SK-N-SH treated with all-trans-retinoic acid at 6 μM for 48 hours (cell line): ENCODE data around the gene PHF5A.

Source experiments
- ATAC-seq: fragments of 200-7000 bp; cut with Tn5 transposase; 3 replicates; pipeline ENCODE4 v1.9.1; 2020; ENCODE audit warnings: mild to moderate bottlenecking, moderate library complexity
- ARNTL ChIP-seq: fragments of 450-650 bp; formaldehyde crosslinking; IDR thresholded peaks from 2 replicates; pipeline ENCODE4 v1.5.0; 2020; ENCODE audit warnings: low read depth, mild to moderate bottlenecking, moderate library complexity, borderline replicate concordance
- BACH2 ChIP-seq: fragments of 250-450 bp; sonication (Bioruptor Pico); IDR thresholded peaks from 2 replicates; pipeline ENCODE4 v1.9.0; 2021; ENCODE audit warnings: mild to moderate bottlenecking, borderline replicate concordance
- CSDC2 ChIP-seq: fragments of 250-450 bp; sonication (Bioruptor Pico); IDR thresholded peaks from 2 replicates; pipeline ENCODE4 v1.5.0; 2020; ENCODE audit warnings: mild to moderate bottlenecking, moderate library complexity
- ESRRG ChIP-seq: fragments of 250-450 bp; sonication (Bioruptor Pico); IDR thresholded peaks from 2 replicates; pipeline ENCODE4 v1.6.1; 2021; ENCODE audit warnings: mild to moderate bottlenecking
- GLIS3 ChIP-seq: fragments of 250-450 bp; sonication (Bioruptor Pico); IDR thresholded peaks from 2 replicates; pipeline ENCODE4 v1.5.0; 2020; ENCODE audit warnings: mild to moderate bottlenecking, moderate library complexity
- ISL1 ChIP-seq: fragments of 250-450 bp; sonication (Bioruptor Pico); IDR thresholded peaks from 2 replicates; pipeline ENCODE4 v2.1.2; 2022; ENCODE audit warnings: mild to moderate bottlenecking, moderate library complexity
- OSR1 ChIP-seq: fragments of 250-450 bp; sonication (Bioruptor Pico); IDR thresholded peaks from 2 replicates; pipeline ENCODE4 v1.8.0; 2022; ENCODE audit warnings: moderate library complexity, mild to moderate bottlenecking, inconsistent platforms
- PPARA ChIP-seq: fragments of 250-450 bp; sonication (Bioruptor Pico); IDR thresholded peaks from 2 replicates; pipeline ENCODE4 v1.5.0; 2020; ENCODE audit warnings: mild to moderate bottlenecking, borderline replicate concordance
- RARB ChIP-seq: fragments of 250-450 bp; sonication (Bioruptor Pico); IDR thresholded peaks from 2 replicates; pipeline ENCODE4 v1.8.0; 2021; ENCODE audit warnings: mild to moderate bottlenecking, moderate library complexity
- SNAI2 ChIP-seq: fragments of 250-450 bp; sonication (Bioruptor Pico); IDR thresholded peaks from 2 replicates; pipeline ENCODE4 v1.5.0; 2020; ENCODE audit warnings: mild to moderate bottlenecking, moderate library complexity
- TCF4 ChIP-seq: fragments of 250-450 bp; sonication (Bioruptor Pico); IDR thresholded peaks from 2 replicates; pipeline ENCODE4 v1.8.0; 2021; ENCODE audit warnings: mild to moderate bottlenecking, moderate library complexity, borderline replicate concordance
- TOX ChIP-seq: fragments of 250-450 bp; sonication (Bioruptor Pico); IDR thresholded peaks from 2 replicates; pipeline ENCODE4 v1.8.0; 2021; ENCODE audit warnings: mild to moderate bottlenecking, moderate library complexity, borderline replicate concordance
- ZC3H10 ChIP-seq: fragments of 250-450 bp; sonication (Bioruptor Pico); IDR thresholded peaks from 2 replicates; pipeline ENCODE4 v1.5.1; 2021; ENCODE audit warnings: mild to moderate bottlenecking, moderate library complexity
- ZFP3 ChIP-seq: fragments of 250-450 bp; sonication (Bioruptor Pico); IDR thresholded peaks from 2 replicates; pipeline ENCODE4 v1.5.0; 2020; ENCODE audit warnings: mild to moderate bottlenecking, moderate library complexity
- ZFP30 ChIP-seq: fragments of 450-650 bp; formaldehyde crosslinking; IDR thresholded peaks from 2 replicates; pipeline ENCODE4 v1.5.0; 2022; ENCODE audit warnings: mild to moderate bottlenecking, moderate library complexity
- ZNF565 ChIP-seq: fragments of 450-650 bp; formaldehyde crosslinking; conservative IDR thresholded peaks from 2 replicates; pipeline ENCODE4 v1.5.0; 2020; ENCODE audit warnings: low read depth, mild to moderate bottlenecking, moderate library complexity
- ZNF70 ChIP-seq: fragments of 450-650 bp; formaldehyde crosslinking; IDR thresholded peaks from 2 replicates; pipeline ENCODE4 v1.5.0; 2020; ENCODE audit warnings: mild to moderate bottlenecking, moderate library complexity
- ZNF8 ChIP-seq: fragments of 450-650 bp; formaldehyde crosslinking; IDR thresholded peaks from 2 replicates; pipeline ENCODE4 v1.5.0; 2020; ENCODE audit warnings: mild to moderate bottlenecking, moderate library complexity
- TF ChIP-seq, protein P1 (sequence below): fragments of 250-450 bp; sonication (Bioruptor Pico); IDR thresholded peaks from 2 replicates; pipeline ENCODE4 v1.8.0; 2021; ENCODE audit warnings: low read depth, mild to moderate bottlenecking, moderate library complexity, borderline replicate concordance
- TF ChIP-seq, protein P2 (sequence below): fragments of 250-450 bp; sonication (Bioruptor Pico); IDR thresholded peaks from 2 replicates; pipeline ENCODE4 v1.5.1; 2021; ENCODE audit warnings: mild to moderate bottlenecking, moderate library complexity
- TF ChIP-seq, protein P3 (sequence below): fragments of 250-450 bp; sonication (Bioruptor Pico); IDR thresholded peaks from 2 replicates; pipeline ENCODE4 v1.5.1; 2020; ENCODE audit warnings: low read depth, mild to moderate bottlenecking, moderate library complexity

Gene PHF5A

DNA sequence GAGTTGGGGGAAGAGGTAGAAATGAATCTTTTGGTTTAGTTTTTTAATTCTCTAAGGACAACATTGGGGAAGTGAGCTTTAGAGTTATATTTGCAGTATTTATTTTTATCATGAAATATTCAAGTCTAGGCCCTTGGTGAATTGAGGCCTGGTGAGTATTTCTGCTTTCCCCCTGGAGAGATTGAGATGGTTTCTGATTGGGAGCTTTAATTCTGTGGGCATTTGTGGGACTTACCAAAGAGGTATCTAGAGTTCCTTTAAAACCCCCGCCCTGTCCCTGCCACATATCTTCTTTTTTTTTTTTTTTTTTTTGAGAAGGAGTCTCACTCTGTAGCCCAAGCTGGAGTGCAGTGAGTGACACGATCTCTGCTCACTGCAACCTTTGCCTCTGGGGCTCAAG lies 10.0 kb upstream of the PHF5A start:
- no peak for ATAC-seq
- TF ChIP-seq ZNF8 (CRISPR knock-in tag) = no peak
- TF ChIP-seq, protein P1, sequence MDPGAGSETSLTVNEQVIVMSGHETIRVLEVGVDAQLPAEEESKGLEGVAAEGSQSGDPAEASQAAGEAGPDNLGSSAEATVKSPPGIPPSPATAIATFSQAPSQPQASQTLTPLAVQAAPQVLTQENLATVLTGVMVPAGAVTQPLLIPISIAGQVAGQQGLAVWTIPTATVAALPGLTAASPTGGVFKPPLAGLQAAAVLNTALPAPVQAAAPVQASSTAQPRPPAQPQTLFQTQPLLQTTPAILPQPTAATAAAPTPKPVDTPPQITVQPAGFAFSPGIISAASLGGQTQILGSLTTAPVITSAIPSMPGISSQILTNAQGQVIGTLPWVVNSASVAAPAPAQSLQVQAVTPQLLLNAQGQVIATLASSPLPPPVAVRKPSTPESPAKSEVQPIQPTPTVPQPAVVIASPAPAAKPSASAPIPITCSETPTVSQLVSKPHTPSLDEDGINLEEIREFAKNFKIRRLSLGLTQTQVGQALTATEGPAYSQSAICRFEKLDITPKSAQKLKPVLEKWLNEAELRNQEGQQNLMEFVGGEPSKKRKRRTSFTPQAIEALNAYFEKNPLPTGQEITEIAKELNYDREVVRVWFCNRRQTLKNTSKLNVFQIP (CRISPR knock-in tag) = no peak
- TF ChIP-seq CSDC2 (CRISPR knock-in tag) = no peak
- TF ChIP-seq ZFP3 (CRISPR knock-in tag) = no peak
- TF ChIP-seq ZC3H10 (CRISPR knock-in tag) = no peak
- no peak for TF ChIP-seq ISL1 (CRISPR knock-in tag)
- no peak for TF ChIP-seq BACH2
- no peak for TF ChIP-seq ZNF565 (CRISPR knock-in tag)
- no peak for TF ChIP-seq TOX
- TF ChIP-seq GLIS3 = no peak
- no peak for TF ChIP-seq RARB (CRISPR knock-in tag)
- TF ChIP-seq, all 23 proteins: peak for 0

DNA sequence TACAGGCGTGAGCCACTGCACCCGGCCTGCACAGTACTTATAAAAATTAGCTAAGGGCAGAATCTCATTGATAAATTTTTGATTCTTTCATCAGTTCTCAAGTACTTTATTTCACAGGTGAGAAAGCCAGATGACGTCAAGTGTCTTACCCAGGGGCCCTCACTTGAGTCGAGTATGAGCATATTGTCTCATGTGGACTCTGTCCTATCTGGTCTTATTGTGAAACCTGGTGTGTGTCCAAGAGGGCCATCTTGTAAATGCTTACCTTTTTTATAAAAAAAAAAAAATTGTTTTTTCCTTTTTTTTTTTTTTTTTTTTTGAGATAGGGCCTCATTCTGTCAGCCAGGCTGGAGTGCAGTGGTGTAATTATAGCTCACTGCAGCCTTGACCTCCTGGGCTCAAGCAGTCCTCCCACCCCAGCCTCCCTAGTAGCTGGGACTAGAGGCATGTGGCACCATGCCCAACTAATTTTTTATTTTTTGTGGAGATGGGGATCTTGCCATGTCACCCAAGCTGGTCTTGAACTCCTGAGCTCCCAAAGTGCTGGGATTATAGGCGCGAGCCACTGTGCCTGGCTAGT lies 6.5 kb upstream of the PHF5A start:
- TF ChIP-seq ZFP3 (CRISPR knock-in tag) = no peak
- TF ChIP-seq, protein P1 (CRISPR knock-in tag) = no peak
- no peak for TF ChIP-seq TOX
- no peak for TF ChIP-seq OSR1 (CRISPR knock-in tag)
- TF ChIP-seq ISL1 (CRISPR knock-in tag) = no peak
- no peak for TF ChIP-seq RARB (CRISPR knock-in tag)
- no peak for TF ChIP-seq CSDC2 (CRISPR knock-in tag)
- no peak for TF ChIP-seq ZNF8 (CRISPR knock-in tag)
- ATAC-seq = no peak

DNA sequence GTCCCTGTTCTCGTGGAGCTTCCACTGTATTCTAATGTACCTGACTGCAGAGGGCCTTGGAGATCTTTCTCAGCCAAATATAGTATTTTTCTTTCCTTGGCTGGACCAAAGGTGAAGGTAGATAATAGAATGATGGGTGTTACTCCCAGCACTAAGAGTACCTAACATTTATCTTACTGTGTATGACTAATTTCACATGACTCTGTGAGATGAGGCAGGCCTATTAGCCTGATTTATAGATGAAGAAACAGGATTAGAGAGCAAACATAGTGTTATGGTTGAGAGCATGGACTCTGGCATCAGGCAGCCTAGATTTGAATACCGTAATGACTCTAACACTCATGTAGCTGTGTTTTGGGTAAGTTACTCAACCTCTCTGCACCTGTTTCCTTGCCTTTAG lies 3.1 kb upstream of the PHF5A start:
- TF ChIP-seq ISL1 (CRISPR knock-in tag) (no peak), ZNF8 (CRISPR knock-in tag) (no peak), ZFP3 (CRISPR knock-in tag) (no peak), GLIS3 (no peak), ZFP30 (CRISPR knock-in tag) (no peak), SNAI2 (no peak), TCF4 (CRISPR knock-in tag) (no peak), ARNTL (CRISPR knock-in tag) (no peak), ESRRG (CRISPR knock-in tag) (no peak), OSR1 (CRISPR knock-in tag) (no peak), ZNF70 (no peak), TOX (no peak), ZC3H10 (CRISPR knock-in tag) (no peak), ZNF565 (CRISPR knock-in tag) (no peak), PPARA (CRISPR knock-in tag) (no peak)
- TF ChIP-seq, protein P2, sequence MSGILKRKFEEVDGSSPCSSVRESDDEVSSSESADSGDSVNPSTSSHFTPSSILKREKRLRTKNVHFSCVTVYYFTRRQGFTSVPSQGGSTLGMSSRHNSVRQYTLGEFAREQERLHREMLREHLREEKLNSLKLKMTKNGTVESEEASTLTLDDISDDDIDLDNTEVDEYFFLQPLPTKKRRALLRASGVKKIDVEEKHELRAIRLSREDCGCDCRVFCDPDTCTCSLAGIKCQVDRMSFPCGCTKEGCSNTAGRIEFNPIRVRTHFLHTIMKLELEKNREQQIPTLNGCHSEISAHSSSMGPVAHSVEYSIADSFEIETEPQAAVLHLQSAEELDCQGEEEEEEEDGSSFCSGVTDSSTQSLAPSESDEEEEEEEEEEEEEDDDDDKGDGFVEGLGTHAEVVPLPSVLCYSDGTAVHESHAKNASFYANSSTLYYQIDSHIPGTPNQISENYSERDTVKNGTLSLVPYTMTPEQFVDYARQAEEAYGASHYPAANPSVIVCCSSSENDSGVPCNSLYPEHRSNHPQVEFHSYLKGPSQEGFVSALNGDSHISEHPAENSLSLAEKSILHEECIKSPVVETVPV (CRISPR knock-in tag) = no peak
- TF ChIP-seq, protein P3, sequence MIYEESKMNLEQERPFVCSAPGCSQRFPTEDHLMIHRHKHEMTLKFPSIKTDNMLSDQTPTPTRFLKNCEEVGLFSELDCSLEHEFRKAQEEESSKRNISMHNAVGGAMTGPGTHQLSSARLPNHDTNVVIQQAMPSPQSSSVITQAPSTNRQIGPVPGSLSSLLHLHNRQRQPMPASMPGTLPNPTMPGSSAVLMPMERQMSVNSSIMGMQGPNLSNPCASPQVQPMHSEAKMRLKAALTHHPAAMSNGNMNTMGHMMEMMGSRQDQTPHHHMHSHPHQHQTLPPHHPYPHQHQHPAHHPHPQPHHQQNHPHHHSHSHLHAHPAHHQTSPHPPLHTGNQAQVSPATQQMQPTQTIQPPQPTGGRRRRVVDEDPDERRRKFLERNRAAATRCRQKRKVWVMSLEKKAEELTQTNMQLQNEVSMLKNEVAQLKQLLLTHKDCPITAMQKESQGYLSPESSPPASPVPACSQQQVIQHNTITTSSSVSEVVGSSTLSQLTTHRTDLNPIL (CRISPR knock-in tag) = no peak
- ATAC-seq = no peak

DNA sequence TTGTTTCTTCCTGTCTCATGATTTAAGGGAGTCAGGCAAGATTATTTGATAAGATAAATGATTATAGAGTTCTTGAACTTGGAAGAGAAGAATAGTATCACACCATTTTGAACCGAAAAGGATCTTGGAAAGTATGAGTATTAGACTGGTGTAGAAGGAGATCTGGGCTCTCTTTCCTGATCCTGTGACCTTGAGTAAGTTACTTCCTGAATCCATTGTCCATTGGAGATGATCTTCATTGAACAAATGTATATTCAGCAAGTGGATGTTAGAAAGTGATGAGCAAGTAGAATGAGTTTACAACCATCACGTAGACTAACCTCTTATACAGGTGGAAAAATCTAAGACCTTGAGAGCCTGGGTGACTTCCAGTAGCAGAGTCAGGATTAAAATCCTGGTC lies 2.4 kb upstream of the PHF5A start:
- ATAC-seq = no peak
- TF ChIP-seq ISL1 (CRISPR knock-in tag) (no peak), CSDC2 (CRISPR knock-in tag) (no peak), ARNTL (CRISPR knock-in tag) (no peak), ZNF565 (CRISPR knock-in tag) (no peak), ESRRG (CRISPR knock-in tag) (no peak), SNAI2 (no peak), ZFP3 (CRISPR knock-in tag) (no peak), ZNF8 (CRISPR knock-in tag) (no peak), TOX (no peak), GLIS3 (no peak), OSR1 (CRISPR knock-in tag) (no peak), ZFP30 (CRISPR knock-in tag) (no peak)
- TF ChIP-seq, protein P2 (CRISPR knock-in tag) = no peak
- TF ChIP-seq, protein P1 (CRISPR knock-in tag) = no peak
- TF ChIP-seq, protein P3 (CRISPR knock-in tag) = no peak
